ENCODE results near the gene LRRFIP1. TPM values are rescaled to one million over a fixed set of nuclear protein-coding genes. Genes with fewer than 3 reads are reported as not detected.

Gene LRRFIP1
- total and polyA plus RNA-seq, 2 donors (not counting 1 experiment from before 2014, with no cell fraction given) = 42.0 to 139 TPM

DNA sequence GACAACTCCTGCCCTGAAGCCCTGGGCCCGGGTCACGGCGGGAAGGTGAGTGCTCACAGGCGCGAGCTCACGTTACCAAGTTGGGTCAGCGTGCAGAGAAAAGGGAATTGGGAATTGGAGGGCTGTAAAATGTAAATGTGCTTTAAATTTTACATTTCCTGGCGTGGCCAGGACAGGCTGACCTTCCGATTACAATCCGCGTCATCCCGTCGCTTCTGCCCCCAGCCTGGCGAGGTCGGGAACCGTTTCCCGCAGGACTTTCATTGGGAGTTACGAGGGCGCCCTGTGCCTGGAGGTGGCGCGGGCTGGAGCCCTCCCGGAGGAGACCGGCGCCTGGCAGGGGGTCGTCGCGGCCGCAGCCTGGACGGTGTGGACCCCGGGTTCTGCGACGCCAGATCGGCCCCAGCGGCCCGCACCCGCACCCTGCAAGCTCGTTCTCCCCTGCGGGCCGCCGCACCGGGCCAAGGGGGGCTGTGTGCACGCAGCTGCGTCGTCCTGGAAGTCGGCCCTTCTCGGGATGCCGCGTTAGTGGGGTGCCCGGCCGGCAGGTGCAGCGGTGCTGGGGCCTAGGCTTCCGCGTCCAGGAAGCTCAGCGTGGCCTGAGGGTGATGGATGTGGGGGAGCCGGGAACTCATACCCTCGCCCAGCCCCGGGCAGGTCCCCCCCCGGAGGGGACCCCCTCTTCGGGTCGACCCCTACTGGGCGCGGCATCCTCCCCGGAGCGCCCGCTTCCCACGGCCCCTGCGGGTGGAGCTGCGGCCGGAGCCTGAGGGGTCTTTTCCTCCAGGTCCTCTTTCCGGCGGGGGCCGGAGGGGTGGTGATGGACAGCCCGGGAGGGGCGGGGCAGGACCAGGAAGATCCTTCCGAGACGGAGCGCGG is 63.9 kb downstream of the LRRFIP1 start:
- peaks cover 48% of the 10 kb centered on the region for H3K79me2 ChIP-seq (ENCODE audit: control insufficient read depth, insufficient read depth, low read length)
- no peaks in the 10 kb centered on the region for H3K27me3 ChIP-seq (replicated peaks in 1 of 4; ENCODE audit: control extremely low read depth in 1 of 4, control insufficient read depth in 3 of 4, insufficient read depth in 4 of 4, low read length in 3 of 4)
- H3K4me3 ChIP-seq (ENCODE audit: control extremely low read depth in 1 of 5, extremely low read depth in 1 of 5, insufficient read depth in 1 of 5, low read depth in 2 of 5, low read length in 4 of 5) = peak overlapping the region; percentile 48 to 94 (median 86)
- TF ChIP-seq EZH2 (IDR thresholded peaks at IDR 0.05; ENCODE audit: borderline replicate concordance, insufficient read depth, low read depth, low read length, poor library complexity, severe bottlenecking) = no peak
- TF ChIP-seq CTCF (IDR thresholded peaks at IDR 0.05) = no peak
- Mint-ChIP-seq H3K9me3 (ENCODE audit: insufficient read depth) (no peaks in the 10 kb centered on the region), H3K27ac (peak overlapping the region; percentile 95), H3K27me3 (no peaks in the 10 kb centered on the region), H3K4me1 (peaks cover 78% of the 10 kb centered on the region), H3K4me3 (peak overlapping the region; percentile 91)
- ChIA-PET POLR2A (interaction anchor here (0.7 to 9.4 kb wide), 2 partner anchors 16 to 39 kb away, joined by 3 to 154 read pairs; no protein-coding TSS in a partner anchor), CTCF (interaction anchor here (13.2 kb wide), 1 partner anchor 17 kb away, joined by 350 read pairs; no protein-coding TSS in a partner anchor)
- intact Hi-C loops (cut with micrococcal nuclease) = loop anchor here (5.0 kb wide), 2 partner anchors 64 to 276 kb away; partner anchors contain the start of genes LRRFIP1 and UBE2F
- peaks cover 26% of the 10 kb centered on the region for H4K20me1 ChIP-seq (ENCODE audit: control insufficient read depth, insufficient read depth, low read length, poor library complexity, severe bottlenecking)
- H3K36me3 ChIP-seq (replicated peaks in 1 of 2; ENCODE audit: control extremely low read depth in 1 of 2, control insufficient read depth in 1 of 2, extremely low read depth in 1 of 2, insufficient read depth in 2 of 2, low read length in 1 of 2) = no peaks in the 10 kb centered on the region
- no peaks in the 10 kb centered on the region for H3K9me3 ChIP-seq (ENCODE audit: control extremely low read depth in 1 of 3, control insufficient read depth in 2 of 3, insufficient read depth in 1 of 3, low read length in 2 of 3)
- peak overlapping the region; percentile 91 for H3K4me2 ChIP-seq (replicated peaks; ENCODE audit: low read depth, low read length, poor library complexity, severe bottlenecking)
- peak overlapping the region; percentile 94 for H3K9ac ChIP-seq (ENCODE audit: low read length)
- ATAC-seq (ENCODE audit: low read depth) = peak; percentile 4
- peak overlapping the region; percentile 51 for H2AFZ ChIP-seq (ENCODE audit: insufficient read depth, low read depth, low read length, poor library complexity, severe bottlenecking)
- WGBS (ENCODE audit: insufficient coverage) = 2% methylated on average over 69 of the region's 78 CpGs
- H3K4me1 ChIP-seq (ENCODE audit: control insufficient read depth in 2 of 2, insufficient read depth in 2 of 2, low read length in 2 of 2) = peaks cover 70 to 79% of the 10 kb centered on the region in 2 donors
- H3K27ac ChIP-seq (ENCODE audit: low read length in 2 of 2) = peak overlapping the region; percentile 92 to 94
- peak; percentile 59 for DNase-seq
